Esophagus muscularis mucosa (tissue), 4 donors: ENCODE data around the gene ZBTB18.

Source experiments
- EP300 ChIP-seq: sonication (generic); formaldehyde crosslinking; IDR thresholded peaks from one replicate; pipeline ENCODE4 v1.6.1; 2017; ENCODE audit warnings: antibody characterized with exemption
- POLR2A ChIP-seq: fragments of 450-650 bp; IDR thresholded peaks from one replicate; pipeline ENCODE4 v1.6.1; 2017; ENCODE audit warnings: antibody characterized with exemption, moderate library complexity, mild to moderate bottlenecking, low read depth
- POLR2AphosphoS5 ChIP-seq, 2 donors: sonication (generic); formaldehyde crosslinking; IDR thresholded peaks; one replicate each; pipeline ENCODE4 v1.6.1; 2017; ENCODE audit warnings: antibody characterized with exemption in 2 of 2
- TF ChIP-seq, protein P1 (sequence below), 3 experiments: fragments of 200-600 bp in 2 of 3; fragments of 450-650 bp in 1 of 3; sonication (generic) in 2 of 3; IDR thresholded peaks; one replicate each; pipeline ENCODE4 v1.5.1; 2017 to 2019; ENCODE audit warnings: antibody characterized with exemption in 3 of 3, mild to moderate bottlenecking in 2 of 3, moderate library complexity in 1 of 3

DNA sequence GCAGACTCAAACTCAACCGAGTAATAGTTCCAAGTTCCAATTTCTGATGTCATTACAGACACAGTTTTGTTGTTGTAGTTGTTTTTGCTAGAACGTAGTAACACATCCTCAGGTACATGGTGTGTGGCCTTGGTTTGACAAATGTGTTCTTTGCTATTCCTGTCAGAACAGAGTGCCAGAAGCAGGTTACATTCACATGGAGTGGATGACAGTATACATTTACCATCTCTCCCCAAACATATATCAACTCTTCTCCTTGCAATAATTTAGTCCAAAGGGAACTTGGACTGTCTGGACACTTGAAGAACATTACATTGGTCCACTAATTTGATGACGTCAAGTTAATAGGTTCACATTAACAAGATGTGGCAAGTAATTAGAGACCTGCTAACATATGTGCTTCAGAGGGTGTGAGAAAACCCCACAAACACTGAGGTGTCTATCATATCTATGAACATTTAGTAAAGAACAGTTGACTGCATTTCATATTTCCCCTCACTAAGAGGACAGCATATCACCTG, 44.6 kb upstream of the ZBTB18 start:
- TF ChIP-seq, protein P1, sequence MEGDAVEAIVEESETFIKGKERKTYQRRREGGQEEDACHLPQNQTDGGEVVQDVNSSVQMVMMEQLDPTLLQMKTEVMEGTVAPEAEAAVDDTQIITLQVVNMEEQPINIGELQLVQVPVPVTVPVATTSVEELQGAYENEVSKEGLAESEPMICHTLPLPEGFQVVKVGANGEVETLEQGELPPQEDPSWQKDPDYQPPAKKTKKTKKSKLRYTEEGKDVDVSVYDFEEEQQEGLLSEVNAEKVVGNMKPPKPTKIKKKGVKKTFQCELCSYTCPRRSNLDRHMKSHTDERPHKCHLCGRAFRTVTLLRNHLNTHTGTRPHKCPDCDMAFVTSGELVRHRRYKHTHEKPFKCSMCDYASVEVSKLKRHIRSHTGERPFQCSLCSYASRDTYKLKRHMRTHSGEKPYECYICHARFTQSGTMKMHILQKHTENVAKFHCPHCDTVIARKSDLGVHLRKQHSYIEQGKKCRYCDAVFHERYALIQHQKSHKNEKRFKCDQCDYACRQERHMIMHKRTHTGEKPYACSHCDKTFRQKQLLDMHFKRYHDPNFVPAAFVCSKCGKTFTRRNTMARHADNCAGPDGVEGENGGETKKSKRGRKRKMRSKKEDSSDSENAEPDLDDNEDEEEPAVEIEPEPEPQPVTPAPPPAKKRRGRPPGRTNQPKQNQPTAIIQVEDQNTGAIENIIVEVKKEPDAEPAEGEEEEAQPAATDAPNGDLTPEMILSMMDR (IDR thresholded peaks at IDR 0.05), result no peak
- no peak for TF ChIP-seq POLR2AphosphoS5 (IDR thresholded peaks at IDR 0.05)
- no peak for TF ChIP-seq POLR2A
- TF ChIP-seq EP300, result no peak
